HG03039 (cell line): ENCODE results near the gene TENM4.

Experiments used
- ATAC-seq: cut with Tn5 transposase; IDR thresholded peaks from one replicate; pipeline ENCODE4 v1.9.1; 2021; ENCODE audit warnings: mild to moderate bottlenecking, moderate library complexity; ENCODE audit not compliant: unreplicated experiment

The TENM4 gene

DNA sequence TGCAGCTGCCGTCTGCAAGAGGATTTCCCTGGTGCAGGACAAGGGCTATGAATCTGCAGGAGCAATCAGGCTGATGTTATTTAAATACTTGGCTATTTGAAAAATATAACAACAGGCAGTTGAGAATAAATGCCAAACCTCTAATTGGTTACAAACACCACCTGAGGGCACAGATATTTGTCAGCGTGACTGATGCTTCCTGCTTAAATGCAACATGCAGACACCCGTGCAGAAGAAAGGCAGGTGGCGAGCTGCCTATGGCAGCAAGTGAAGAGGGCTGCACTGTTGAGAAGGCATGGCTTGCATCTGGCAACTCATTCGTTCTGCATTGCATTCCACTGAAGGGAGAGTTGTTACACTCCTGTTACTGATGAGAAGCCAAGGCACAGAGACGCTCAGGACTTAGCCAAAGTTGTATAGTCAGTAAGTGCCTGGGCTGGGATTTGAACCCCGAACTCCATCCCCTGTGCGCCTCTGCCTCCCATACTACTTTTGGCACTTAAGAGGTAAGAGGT lies 350.6 kb downstream of the TENM4 start:
- ATAC-seq: no peak

DNA sequence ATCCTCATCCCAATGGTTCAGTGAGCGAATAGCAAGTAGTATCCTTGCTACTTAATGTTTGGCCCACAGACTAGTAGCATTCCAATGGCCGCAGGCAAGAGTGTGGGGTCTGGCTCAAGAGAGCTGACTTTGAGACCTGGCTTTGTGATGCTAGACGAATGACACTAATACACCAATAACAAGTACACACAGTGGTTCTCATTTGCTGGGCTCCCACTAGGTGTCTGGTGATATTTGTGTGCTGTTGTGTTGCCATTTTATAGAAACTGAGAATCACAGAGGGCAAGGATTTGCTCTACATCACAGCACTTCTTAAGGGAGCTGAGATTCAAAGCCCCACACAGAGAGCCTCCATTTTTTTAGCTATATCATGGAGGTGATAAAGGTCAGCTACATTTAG lies 351.2 kb downstream of the TENM4 start:
- no peak for ATAC-seq

DNA sequence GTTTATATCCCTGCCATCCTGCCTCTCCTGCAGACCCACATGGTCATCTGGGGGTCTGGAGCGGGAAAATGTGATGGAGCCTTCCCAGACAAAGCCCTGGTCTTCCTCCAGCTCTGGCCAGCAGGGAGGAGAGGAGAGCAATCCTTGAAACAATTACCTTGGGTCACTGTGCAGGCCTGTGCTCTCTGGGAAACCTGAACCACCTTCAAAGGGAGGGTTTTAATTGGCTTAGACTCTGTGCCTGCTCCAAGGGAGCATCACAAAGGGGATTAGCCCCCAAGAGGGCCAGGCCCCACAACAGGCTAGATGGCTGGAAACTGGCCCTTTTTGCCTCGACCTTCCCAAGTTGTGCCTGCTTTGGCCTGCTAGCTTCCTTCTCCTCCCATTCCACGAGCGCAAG lies 351.9 kb downstream of the TENM4 start:
- no peak for ATAC-seq

DNA sequence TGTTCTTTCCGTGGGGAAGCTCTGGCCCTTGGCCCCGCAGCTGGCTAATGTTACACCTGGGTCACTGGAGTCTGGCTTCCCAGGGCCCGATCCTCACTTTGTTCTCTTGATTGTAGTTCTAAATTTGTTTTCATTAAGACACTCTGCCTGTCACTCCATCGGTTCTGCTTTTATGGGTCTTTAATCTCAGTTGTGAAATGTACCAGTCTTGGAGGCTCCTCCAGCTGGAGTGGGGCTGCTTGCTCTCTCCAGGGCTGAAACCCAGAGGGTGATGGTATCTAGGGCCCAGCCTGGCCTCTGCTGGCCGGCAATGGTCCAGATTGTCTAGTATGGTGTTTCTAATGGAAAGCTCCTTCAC lies 352.9 kb downstream of the TENM4 start:
- no peak for ATAC-seq

DNA sequence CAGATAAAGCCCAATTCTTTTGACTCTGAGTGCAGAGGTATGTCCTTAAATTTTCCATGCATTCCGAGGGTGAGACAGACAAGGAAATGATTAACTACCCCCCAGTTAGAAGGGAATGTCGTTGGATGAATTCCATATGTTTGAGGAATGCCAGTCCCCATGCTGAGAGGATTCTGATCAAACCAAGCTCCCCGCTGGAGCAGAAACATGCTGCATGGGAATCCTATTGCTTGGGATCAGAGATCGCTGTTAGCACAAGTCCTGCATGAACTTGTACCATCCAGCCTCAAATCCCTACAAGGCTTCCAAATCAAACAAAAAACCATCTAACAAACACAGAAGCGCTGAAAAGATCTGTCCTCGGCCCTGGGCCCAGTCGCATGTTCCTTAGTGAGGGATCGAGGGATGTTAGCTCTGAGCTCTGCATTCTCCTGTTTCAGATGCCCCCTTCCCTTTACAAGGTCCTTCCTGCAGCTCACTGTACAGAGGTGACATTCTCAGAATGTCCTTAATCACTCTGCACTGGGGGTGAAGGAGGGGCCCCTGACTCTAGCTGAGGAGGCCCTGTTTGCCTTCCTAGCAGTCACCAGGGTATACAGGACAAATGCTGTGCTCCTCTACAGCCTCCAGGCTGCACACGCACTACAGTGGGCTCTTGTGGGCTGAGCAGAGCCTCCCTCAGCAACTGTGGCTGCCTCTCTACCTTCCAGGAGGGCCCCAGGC lies 353.4 kb downstream of the TENM4 start:
- no peak for ATAC-seq

DNA sequence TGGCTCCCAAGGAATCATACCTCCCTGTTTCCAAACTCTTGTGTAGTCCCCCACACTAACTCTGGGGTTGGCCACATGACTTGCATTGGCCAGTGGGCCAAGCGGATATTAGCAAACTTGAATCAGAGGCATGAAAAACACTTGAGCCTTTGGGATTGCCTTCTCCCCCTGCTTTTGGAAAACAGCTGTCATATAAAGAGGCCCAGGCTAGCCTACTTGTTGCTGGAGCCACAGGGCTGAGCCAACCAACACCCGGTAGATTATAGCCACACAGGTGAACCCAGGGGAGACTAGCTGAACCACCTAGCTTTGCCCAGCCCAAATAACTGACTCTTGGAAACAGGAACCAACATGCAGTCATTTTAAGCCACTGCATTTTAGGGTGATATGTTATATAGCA lies 354.8 kb downstream of the TENM4 start:
- ATAC-seq: no peak

DNA sequence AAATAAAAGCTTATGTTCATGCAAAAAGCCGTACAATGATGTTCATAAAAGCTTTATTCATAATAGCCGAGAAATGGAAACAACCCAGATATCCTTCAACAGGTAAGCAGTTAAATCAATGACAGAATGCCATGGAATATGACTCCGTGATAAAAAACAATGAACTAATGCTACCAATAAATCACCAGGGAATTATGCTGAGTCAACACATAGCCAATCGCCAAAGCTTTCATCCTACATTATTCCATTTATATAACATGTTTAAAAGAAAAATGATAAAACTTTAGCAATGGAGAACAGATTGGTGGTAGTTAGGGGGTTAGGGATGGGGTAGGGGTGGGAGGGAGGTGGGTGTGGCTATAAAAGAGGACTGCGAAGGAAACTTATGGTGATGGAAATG lies 356.4 kb downstream of the TENM4 start:
- ATAC-seq: no peak

DNA sequence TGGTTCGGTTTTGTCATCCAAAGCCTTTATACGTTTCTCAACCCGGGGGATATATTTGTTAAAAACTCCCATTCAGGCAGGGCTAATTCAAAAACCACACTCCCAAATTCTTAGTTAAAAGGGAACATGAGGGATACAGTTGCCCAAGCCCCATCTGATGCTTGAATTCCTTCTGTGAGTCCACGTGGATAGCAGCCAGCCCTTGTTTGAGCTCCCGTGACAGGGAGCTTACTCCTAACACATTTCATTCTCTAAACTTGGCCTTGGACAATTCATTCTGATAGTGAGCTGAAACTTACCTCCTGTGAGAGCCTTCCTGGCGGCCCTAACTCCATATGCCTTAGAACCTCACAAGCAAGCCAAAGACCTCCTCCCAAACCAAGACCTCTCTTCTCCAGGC lies 357.5 kb downstream of the TENM4 start:
- ATAC-seq: no peak

DNA sequence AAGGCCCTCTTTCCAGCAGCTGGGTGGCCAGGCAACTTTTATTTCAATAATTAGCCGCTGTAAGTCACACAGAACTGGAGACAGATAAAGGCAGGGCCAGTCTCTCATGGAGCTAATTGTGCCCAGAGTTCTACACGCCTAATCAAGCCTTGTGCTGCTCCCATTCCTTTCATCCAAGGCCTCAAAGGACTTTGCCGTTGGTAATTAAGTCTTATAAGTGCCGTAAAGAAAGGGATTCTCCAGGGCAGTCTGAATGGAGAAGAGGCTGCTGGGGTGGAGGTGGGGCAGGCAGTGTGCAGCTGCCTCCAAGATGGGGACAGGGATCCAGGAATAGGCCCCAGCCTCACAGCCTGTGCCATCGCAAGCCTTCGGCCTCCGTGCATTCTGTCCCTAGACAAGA lies 357.9 kb downstream of the TENM4 start:
- no peak for ATAC-seq

DNA sequence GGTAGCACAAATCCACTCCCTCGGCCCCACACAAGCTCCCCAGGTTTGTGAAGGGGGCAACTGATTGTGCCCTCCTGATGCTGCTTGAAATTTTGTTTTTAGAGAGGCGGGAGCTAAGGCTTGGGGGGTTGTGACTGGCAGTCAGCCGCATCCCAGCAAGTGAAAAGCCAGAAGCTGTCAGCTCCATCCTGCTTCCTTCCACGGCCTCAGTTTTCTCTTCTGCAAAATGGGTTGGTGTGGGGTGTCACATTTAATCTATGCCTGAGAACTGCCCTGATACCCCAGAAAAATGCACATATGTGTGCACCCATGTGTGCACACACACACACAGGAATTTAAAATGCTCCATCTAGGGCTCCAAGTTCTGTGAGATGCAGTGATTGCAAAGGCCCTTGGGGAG lies 358.6 kb downstream of the TENM4 start:
- ATAC-seq: no peak

DNA sequence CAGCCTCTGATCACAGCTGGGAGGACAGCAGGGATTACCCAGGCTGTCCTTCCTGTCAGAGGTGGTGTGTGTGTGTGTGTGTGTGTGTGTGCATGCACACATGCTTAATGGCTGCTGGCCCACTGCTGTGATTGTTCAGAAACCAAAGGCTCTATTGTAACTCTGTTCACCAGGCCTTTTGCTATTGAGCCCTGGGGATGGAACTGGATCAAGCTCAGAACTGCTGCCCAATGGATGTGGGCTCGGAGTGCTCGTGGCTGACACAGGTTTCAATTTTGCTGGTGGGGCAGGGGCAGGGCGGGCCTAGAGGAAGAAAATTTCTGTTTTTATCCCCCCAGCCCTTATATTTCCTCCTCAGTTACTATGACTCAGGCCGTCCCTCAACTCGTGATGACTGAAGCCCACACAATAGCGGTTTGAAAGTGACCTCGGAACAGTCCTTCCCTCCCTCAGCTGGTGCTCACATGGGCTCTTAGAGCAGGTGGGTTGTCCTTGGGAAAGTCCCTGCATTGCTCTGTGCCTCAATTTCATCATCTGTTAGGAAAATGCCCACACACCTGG lies 359.3 kb downstream of the TENM4 start:
- no peak for ATAC-seq

DNA sequence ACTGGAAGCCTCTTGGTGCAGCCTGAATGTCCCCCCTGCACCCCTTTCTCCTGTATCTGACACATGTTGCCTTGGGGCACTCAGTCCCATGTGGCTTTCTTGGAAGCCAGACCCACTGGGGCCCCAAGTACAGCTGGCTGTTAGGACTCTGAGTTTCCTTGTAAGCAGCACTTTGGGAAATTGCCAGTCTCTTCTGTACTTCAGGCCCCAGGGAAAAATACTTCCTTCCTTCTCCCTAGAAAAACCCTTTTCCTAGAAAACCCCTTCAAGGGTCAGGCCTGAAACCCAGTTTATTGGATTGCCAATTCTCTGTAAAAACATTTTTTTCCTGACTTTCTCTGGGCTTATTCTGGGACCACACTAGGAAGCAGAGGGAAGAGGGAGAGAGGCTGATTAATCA lies 360.3 kb downstream of the TENM4 start:
- no peak for ATAC-seq

DNA sequence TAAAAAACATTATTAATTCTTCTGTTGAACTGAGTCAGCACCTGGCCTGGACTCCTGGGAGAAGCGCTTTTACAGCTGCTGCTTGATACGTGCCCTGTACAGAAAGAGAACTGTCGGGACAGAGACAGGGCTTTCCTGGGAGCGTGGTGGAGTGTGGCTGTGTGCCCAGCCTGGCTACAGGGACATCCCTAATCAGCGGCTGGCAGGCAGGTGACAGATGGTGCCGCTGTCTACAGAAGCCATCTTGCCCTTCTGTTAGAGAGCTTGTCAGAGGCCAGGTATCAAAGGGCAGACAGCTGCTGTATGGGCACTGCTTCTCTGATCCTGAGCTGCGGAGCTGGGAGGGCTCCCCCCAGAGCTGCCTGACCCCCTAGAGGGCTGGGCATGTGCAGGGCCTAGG lies 361.8 kb downstream of the TENM4 start:
- ATAC-seq: no peak

DNA sequence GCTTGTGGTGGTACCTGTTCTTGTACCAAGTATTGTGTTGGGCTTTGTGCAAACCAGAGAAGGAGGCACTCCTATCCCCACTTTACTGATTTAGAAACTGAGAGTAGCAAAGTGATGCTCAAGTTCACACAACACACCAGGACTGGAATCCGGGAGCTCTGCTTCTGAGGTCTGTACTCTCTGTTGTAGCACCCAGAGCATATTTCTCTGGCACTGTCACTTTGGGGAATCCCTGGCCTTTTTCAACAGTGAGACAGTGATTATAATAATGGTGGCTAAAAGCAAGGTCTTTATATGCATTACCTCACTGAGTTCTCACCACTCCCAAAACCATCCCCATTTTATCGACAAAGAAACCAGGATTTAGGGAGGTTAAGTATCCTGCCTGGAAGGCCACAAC lies 362.4 kb downstream of the TENM4 start:
- ATAC-seq: no peak

DNA sequence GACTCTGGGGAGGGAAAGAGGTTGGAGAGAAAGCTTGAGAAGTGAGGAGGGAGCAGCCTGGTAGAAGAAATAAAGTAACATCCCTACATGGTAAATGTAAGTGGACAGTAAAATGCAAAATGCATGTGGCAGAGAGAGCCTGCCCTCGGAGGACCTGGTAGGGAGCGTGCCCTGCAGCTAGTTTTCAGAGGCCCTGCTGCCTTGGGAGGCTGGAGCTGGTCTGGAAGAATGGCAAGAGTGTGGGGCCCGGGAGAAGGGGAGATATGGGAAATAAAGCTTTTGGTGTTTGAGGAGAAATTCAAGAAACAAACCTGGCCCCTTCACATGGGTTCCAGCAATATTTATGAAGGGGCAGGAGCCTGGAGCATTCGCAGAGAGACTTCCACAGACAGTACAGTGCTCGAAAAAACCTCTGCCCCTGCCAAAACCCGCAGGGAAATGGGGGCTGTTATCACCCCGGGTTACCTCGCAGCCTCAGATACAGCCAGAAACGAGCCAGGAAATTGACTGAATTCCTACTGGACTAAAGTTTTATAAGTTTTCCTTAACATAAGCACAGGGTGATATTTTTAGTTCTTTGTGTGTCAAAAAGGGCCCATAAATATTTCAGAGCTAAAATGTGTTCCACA lies 363.0 kb downstream of the TENM4 start:
- ATAC-seq: no peak

DNA sequence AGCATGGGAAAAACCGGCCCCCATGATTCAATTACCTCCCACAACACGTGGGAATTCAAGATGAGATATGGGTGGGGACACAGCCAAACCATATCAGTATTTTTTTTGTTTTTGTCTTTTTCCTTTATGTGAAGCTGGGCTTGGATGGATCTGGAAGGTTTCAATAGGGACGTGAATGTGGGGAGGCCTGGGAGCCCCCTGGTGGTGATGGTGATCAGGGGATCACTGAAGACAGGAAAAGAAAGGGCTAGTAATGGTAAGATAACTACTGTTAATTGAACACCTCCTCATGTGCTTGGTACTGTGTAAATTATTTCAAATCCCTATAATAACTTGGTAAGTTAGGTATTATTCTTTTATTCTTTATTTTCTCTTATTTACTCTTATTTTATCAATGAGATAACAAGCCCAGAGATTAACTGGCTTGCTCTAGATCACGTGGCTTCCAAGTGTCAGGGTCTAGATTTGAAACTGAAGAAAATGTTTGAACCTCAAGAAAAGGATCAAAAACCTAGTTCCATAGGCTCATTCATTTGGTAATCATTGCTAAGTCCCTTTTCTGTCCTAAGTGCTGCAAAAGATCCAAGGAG lies 364.2 kb downstream of the TENM4 start:
- ATAC-seq: no peak

DNA sequence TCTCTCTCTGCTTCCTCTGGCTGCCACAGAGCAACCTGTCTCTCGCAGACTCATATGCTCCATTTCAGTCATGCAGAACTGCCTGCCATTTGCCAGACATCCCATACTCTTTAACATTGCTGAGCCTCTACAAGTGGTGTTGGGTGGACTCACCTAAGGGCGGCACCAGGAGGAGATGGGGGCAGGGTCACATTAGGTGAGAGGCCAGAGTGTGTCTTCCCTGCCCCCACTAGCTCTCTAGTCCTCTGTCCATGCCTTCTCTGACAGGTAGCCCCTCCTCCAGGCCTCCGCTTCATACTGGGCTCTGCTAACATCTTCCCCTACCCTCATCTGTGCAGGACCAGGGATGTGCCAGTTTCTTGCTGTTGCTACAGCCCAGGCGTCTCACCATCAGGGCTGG lies 366.3 kb downstream of the TENM4 start:
- ATAC-seq: no peak

DNA sequence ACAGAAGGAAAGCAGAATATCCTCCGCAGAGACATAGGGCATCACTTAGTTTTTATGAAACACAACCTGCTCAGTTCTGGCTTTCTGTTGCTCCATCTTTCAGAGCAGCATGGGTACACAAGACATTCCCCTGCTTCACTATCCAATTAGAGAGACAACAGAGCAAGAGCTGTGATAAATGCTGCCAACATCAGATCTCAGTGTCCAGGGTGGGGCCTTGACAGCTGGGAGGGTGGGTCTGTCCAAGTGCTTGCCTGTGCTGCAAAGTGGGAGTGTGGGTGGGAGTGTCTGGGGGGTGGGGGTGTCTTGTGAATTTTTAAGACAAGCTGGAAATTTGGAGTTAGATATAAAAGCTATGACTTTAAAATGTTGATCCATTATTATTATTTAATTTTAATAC lies 369.6 kb downstream of the TENM4 start:
- ATAC-seq: no peak

DNA sequence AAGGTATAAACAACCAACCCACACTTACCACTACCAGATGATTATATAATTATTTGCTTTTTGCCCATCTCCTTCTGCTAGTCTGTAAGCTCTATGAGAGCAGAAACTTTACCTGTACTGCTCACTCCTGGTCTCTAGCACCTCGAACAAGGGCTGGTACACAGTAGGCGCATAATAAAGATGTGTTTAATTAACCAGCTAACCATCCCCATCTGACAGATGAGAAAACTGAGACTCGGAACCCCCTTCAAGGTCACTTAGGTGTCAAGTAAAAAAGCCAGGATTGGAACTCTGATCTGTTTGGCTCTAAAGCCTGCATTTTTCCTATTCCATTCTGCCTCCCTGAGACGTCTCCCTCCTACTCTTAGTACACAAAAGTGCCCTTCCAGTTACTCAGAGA lies 370.3 kb downstream of the TENM4 start:
- ATAC-seq: no peak

DNA sequence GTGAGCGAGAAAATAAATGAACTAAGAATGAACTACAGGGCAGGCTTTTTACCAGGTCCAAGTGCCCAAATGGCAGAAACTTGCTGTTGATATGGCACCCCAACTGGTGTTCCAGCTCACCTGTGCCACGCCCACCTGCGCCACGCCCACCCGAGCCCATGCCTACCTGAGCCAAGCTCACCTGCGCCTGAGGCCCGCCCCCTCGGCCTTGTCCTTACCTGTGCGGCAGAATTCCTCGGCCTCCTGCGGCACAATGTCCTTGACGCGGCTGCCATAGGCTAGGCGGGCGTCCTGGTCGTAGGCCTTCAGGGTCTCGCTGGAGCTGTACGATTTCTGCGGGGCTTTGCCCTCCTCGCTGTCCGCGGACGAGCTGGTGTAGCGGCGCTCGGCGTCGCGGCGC lies 371.3 kb downstream of the TENM4 start:
- no peak for ATAC-seq

DNA sequence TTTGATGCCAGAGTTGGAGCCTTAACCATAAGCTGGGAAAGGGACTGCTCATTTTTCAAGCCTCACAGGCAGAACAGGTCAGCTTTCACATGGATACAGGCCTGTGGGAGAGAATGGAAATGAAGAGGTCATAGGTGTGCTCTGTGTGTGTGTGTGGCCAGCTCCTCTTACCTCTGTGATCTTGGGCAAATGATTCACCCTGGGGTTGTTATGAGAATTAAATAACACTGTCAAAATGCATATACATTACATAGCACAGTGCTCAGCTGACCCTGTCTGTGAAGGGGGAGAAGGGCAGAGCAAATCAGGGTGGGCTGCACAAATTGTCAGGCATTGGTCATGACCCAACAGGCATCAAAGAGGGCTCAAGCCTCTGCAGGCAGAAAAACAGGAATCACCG lies 372.5 kb downstream of the TENM4 start:
- no peak for ATAC-seq

DNA sequence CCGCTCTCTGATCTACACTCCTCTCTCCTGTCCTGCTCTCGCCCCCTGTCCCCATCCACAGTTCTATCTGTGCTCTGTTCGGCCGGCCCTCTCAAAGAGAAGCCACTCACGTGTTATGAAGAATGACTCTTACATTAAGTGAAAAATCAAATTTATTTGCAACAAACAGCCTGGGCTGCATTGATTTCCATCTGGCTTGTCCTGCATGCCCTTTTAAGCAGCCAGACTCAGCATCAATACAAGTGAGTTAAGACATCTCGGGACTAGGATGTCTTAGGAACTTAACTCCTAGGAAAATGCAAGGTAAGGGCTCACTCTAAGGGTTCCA lies 373.5 kb downstream of the TENM4 start:
- no peak for ATAC-seq
